WTC11 (cell line): ENCODE data around the gene GABARAPL2. TPM values are rescaled to one million over a fixed set of nuclear protein-coding genes. Genes with fewer than 3 reads are reported as not detected.

Source experiments
- ATAC-seq: fragments of 200-7000 bp; cut with Tn5 transposase; 2 replicates; pipeline ENCODE4 v1.10.0; 2021; ENCODE audit warnings: mild to moderate bottlenecking, moderate library complexity
- CTCF ChIA-PET: fragments of 300-600 bp; sonication (Branson Sonifier 250); formaldehyde crosslinking; loops from one replicate; lab custom pipeline; 2021; ENCODE audit warnings: antibody characterized with exemption; lab: Charles Lee
- POLR2A ChIA-PET: fragments of 350-600 bp; sonication (Branson Sonifier 250); formaldehyde crosslinking; loops from one replicate; lab custom pipeline; 2021; ENCODE audit warnings: antibody characterized with exemption; lab: Charles Lee
- DNase-seq: peaks from one replicate; pipeline ENCODE4 v3.0.0; 2021; ENCODE audit warnings: low spot score
- H3K27ac Mint-ChIP-seq: 2 replicates; pipeline ENCODE4 v1.8.0; 2021; ENCODE audit warnings: mixed read lengths
- H3K27me3 Mint-ChIP-seq: 2 replicates; pipeline ENCODE4 v1.8.0; 2021; ENCODE audit warnings: low read depth, mild to moderate bottlenecking, moderate library complexity, mixed read lengths
- H3K36me3 Mint-ChIP-seq: 2 replicates; pipeline ENCODE4 v1.8.0; 2021; ENCODE audit warnings: mixed read lengths
- H3K4me1 Mint-ChIP-seq: 2 replicates; pipeline ENCODE4 v1.8.0; 2022; ENCODE audit warnings: mixed read lengths
- H3K4me3 Mint-ChIP-seq: 2 replicates; pipeline ENCODE4 v1.8.0; 2021; ENCODE audit warnings: mild to moderate bottlenecking, moderate library complexity, mixed read lengths
- H3K9me3 Mint-ChIP-seq: 2 replicates; pipeline ENCODE4 v1.8.0; 2021; ENCODE audit warnings: mixed read lengths
- E2F5 ChIP-seq: sonication (generic); formaldehyde crosslinking; IDR thresholded peaks from 2 replicates; pipeline ENCODE4 v1.8.1; 2022; ENCODE audit warnings: mild to moderate bottlenecking, moderate library complexity, missing genetic modification reagents
- FOXP1 ChIP-seq: sonication (generic); formaldehyde crosslinking; IDR thresholded peaks from 2 replicates; pipeline ENCODE4 v1.8.0; 2022; ENCODE audit warnings: missing genetic modification reagents, mild to moderate bottlenecking, moderate library complexity, borderline replicate concordance
- GABPB1 ChIP-seq: sonication (generic); formaldehyde crosslinking; IDR thresholded peaks from 2 replicates; pipeline ENCODE4 v1.8.1; 2023; ENCODE audit warnings: mild to moderate bottlenecking, missing genetic modification reagents
- GRHL2 ChIP-seq: fragments of 250-450 bp; sonication (Bioruptor Pico); IDR thresholded peaks from 2 replicates; pipeline ENCODE4 v1.8.0; 2022; ENCODE audit warnings: mild to moderate bottlenecking, moderate library complexity; ENCODE audit not compliant: insufficient replicate concordance, severe bottlenecking
- HMGA2 ChIP-seq: fragments of 250-450 bp; sonication (Bioruptor Pico); IDR thresholded peaks from 2 replicates; pipeline ENCODE4 v1.4.0; 2021; ENCODE audit warnings: mild to moderate bottlenecking, moderate library complexity
- IRF2 ChIP-seq: sonication (generic); formaldehyde crosslinking; IDR thresholded peaks from 2 replicates; pipeline ENCODE4 v1.8.0; 2022; ENCODE audit warnings: low read depth, missing genetic modification reagents, borderline replicate concordance
- JAZF1 ChIP-seq: fragments of 250-450 bp; sonication (Bioruptor Pico); IDR thresholded peaks from 2 replicates; pipeline ENCODE4 v1.9.0; 2021; ENCODE audit warnings: moderate library complexity, mild to moderate bottlenecking, inconsistent platforms
- OVOL2 ChIP-seq: fragments of 250-450 bp; sonication (Bioruptor Pico); IDR thresholded peaks from 2 replicates; pipeline ENCODE4 v1.9.0; 2021; ENCODE audit warnings: mild to moderate bottlenecking, borderline replicate concordance
- PRRX2 ChIP-seq: fragments of 250-450 bp; sonication (Bioruptor Pico); IDR thresholded peaks from 2 replicates; pipeline ENCODE4 v1.8.0; 2021; ENCODE audit warnings: mild to moderate bottlenecking
- RELA ChIP-seq: sonication (generic); formaldehyde crosslinking; IDR thresholded peaks from 2 replicates; pipeline ENCODE4 v1.8.1; 2022; ENCODE audit warnings: missing genetic modification reagents, mild to moderate bottlenecking, borderline replicate concordance
- TEAD4 ChIP-seq: sonication (generic); formaldehyde crosslinking; IDR thresholded peaks from 2 replicates; pipeline ENCODE4 v1.8.0; 2022; ENCODE audit warnings: mild to moderate bottlenecking, missing genetic modification reagents
- TP53 ChIP-seq: sonication (generic); formaldehyde crosslinking; IDR thresholded peaks from 2 replicates; pipeline ENCODE4 v1.8.1; 2023; ENCODE audit warnings: mild to moderate bottlenecking, missing genetic modification reagents
- ZNF121 ChIP-seq: sonication (generic); formaldehyde crosslinking; IDR thresholded peaks from 2 replicates; pipeline ENCODE4 v1.8.0; 2023; ENCODE audit warnings: missing genetic modification reagents
- ZNF232 ChIP-seq: sonication (generic); formaldehyde crosslinking; IDR thresholded peaks from 2 replicates; pipeline ENCODE4 v1.8.0; 2022; ENCODE audit warnings: mild to moderate bottlenecking, missing genetic modification reagents
- ZNF317 ChIP-seq: sonication (generic); formaldehyde crosslinking; IDR thresholded peaks from 2 replicates; pipeline ENCODE4 v1.8.1; 2023; ENCODE audit warnings: low read depth, mild to moderate bottlenecking, moderate library complexity, missing genetic modification reagents, borderline replicate concordance
- ZNF396 ChIP-seq: fragments of 250-450 bp; sonication (Bioruptor Pico); IDR thresholded peaks from 2 replicates; pipeline ENCODE4 v1.8.0; 2021; ENCODE audit warnings: mild to moderate bottlenecking, moderate library complexity, borderline replicate concordance
- total RNA-seq: library from RNA; stranded (reverse); gene quantifications from 3 replicates; pipeline ENCODE4 v1.2.3, GENCODE V29; 2021
- TF ChIP-seq, protein P1 (sequence below): sonication (generic); formaldehyde crosslinking; IDR thresholded peaks from 2 replicates; pipeline ENCODE4 v1.8.0; 2022; ENCODE audit warnings: mild to moderate bottlenecking, missing genetic modification reagents
- TF ChIP-seq, protein P2 (sequence below): sonication (generic); formaldehyde crosslinking; IDR thresholded peaks from 2 replicates; pipeline ENCODE4 v1.8.1; 2023; ENCODE audit warnings: mild to moderate bottlenecking, missing genetic modification reagents, moderate library complexity
- TF ChIP-seq, protein P3 (sequence below): sonication (generic); formaldehyde crosslinking; IDR thresholded peaks from 2 replicates; pipeline ENCODE4 v1.8.1; 2023; ENCODE audit warnings: mild to moderate bottlenecking, missing genetic modification reagents

The GABARAPL2 gene
- total RNA-seq, 1 experiment from 2014 or later = 60.8 TPM

DNA sequence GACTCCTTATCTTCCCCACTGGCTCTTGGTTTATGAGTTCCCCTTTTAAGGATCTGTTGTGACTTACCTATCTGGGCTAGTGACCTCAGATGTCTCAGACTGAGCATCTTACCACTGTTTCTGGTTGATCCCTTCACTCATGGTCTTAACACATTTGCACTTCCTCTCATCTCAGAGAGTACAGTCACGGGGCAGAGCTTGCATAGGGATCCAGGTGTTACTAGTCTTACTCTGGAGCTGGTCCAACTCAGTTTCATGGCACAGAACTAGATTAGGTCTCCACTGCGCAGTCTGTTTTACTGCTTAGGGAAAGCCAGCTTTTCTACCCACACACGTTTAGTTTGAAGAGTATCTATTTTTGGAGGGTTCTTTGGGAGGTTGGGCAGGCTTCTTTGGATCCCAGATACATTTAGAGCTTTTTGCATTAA, 10.2 kb downstream of the GABARAPL2 start:
- no peak overlapping the region for H3K4me3 Mint-ChIP-seq
- no peaks in the 10 kb centered on the region for H3K27me3 Mint-ChIP-seq
- DNase-seq = no peak
- no peak for TF ChIP-seq ZNF396 (CRISPR knock-in tag)
- TF ChIP-seq, all 79 proteins: peak for 0
- Mint-ChIP-seq H3K9me3 (no peaks in the 10 kb centered on the region), H3K4me1 (peaks cover 16% of the 10 kb centered on the region), H3K36me3 (peaks cover 53% of the 10 kb centered on the region), H3K27ac (peak overlapping the region; percentile 66)
- POLR2A ChIA-PET = interaction anchor here (0.6 kb wide), 1 partner anchor 1085 kb away, joined by 4 read pairs; no protein-coding TSS in a partner anchor
- CTCF ChIA-PET = interaction anchor here (1.2 kb wide), 1 partner anchor 59 kb away, joined by 7 read pairs; no protein-coding TSS in a partner anchor
- ATAC-seq = no peak; the same call in none of the 2 replicates

- no peaks in the 10 kb centered on the region for H3K9me3 Mint-ChIP-seq
- no peak overlapping the region for H3K4me3 Mint-ChIP-seq
- no peak for ATAC-seq
- TF ChIP-seq TP53 = no peak
- no peak for TF ChIP-seq HMGA2 (CRISPR knock-in tag)
- TF ChIP-seq OVOL2 (CRISPR knock-in tag) = no peak
- no peak for TF ChIP-seq TEAD4 (CRISPR knock-in tag)
- TF ChIP-seq, protein P1, sequence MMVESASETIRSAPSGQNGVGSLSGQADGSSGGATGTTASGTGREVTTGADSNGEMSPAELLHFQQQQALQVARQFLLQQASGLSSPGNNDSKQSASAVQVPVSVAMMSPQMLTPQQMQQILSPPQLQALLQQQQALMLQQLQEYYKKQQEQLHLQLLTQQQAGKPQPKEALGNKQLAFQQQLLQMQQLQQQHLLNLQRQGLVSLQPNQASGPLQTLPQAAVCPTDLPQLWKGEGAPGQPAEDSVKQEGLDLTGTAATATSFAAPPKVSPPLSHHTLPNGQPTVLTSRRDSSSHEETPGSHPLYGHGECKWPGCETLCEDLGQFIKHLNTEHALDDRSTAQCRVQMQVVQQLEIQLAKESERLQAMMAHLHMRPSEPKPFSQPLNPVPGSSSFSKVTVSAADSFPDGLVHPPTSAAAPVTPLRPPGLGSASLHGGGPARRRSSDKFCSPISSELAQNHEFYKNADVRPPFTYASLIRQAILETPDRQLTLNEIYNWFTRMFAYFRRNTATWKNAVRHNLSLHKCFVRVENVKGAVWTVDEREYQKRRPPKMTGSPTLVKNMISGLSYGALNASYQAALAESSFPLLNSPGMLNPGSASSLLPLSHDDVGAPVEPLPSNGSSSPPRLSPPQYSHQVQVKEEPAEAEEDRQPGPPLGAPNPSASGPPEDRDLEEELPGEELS = no peak
- TF ChIP-seq ZNF121 (CRISPR knock-in tag) = no peak
- no peak for TF ChIP-seq IRF2 (CRISPR knock-in tag)
- no peak for TF ChIP-seq ZNF232 (CRISPR knock-in tag)
- no peak for TF ChIP-seq PRRX2 (CRISPR knock-in tag)
- TF ChIP-seq GRHL2 = no peak
- H3K27me3 Mint-ChIP-seq = no peaks in the 10 kb centered on the region
- ChIA-PET CTCF (no interaction called here), POLR2A (no interaction called here)
- peaks cover 43% of the 10 kb centered on the region for H3K36me3 Mint-ChIP-seq
- H3K4me1 Mint-ChIP-seq = peaks cover 16% of the 10 kb centered on the region
- no peak for DNase-seq
- H3K27ac Mint-ChIP-seq = no peak overlapping the region
Measured at GRCh38 chr16:75578212-75578611, 12.0 kb downstream of the GABARAPL2 start.

- CTCF ChIA-PET = no interaction called here
- no peaks in the 10 kb centered on the region for H3K9me3 Mint-ChIP-seq
- no peak overlapping the region for H3K4me3 Mint-ChIP-seq
- peaks cover 16% of the 10 kb centered on the region for H3K4me1 Mint-ChIP-seq
- TF ChIP-seq, protein P1 = no peak
- TF ChIP-seq JAZF1 (CRISPR knock-in tag) (no peak), FOXP1 (CRISPR knock-in tag) (no peak), ZNF121 (CRISPR knock-in tag) (no peak)
- TF ChIP-seq, protein P2, sequence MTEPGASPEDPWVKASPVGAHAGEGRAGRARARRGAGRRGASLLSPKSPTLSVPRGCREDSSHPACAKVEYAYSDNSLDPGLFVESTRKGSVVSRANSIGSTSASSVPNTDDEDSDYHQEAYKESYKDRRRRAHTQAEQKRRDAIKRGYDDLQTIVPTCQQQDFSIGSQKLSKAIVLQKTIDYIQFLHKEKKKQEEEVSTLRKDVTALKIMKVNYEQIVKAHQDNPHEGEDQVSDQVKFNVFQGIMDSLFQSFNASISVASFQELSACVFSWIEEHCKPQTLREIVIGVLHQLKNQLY (CRISPR knock-in tag) = no peak
- TF ChIP-seq, all 79 proteins: peak for 0
- Mint-ChIP-seq H3K27ac (peak overlapping the region; percentile 12; the same call in 1 of the 2 replicates), H3K27me3 (no peaks in the 10 kb centered on the region), H3K36me3 (peaks cover 38% of the 10 kb centered on the region)
- ATAC-seq (no peak), DNase-seq (no peak)
- POLR2A ChIA-PET = no interaction called here
Measured at GRCh38 chr16:75578725-75579124, 12.5 kb downstream of the GABARAPL2 start.

GRCh38 chr16:75579281-75579834, 13.2 kb downstream of the GABARAPL2 start:
- peaks cover 34% of the 10 kb centered on the region for H3K36me3 Mint-ChIP-seq
- no peak overlapping the region for H3K4me3 Mint-ChIP-seq
- H3K27me3 Mint-ChIP-seq = no peaks in the 10 kb centered on the region
- peaks cover 16% of the 10 kb centered on the region for H3K4me1 Mint-ChIP-seq
- ChIA-PET POLR2A (interaction anchor here (0.6 kb wide), 1 partner anchor 19 kb away, joined by 5 read pairs; no protein-coding TSS in a partner anchor), CTCF (interaction anchor here (0.5 kb wide), 1 partner anchor 62 kb away, joined by 3 read pairs; no protein-coding TSS in a partner anchor)
- no peaks in the 10 kb centered on the region for H3K9me3 Mint-ChIP-seq
- DNase-seq (no peak), ATAC-seq (no peak)
- H3K27ac Mint-ChIP-seq = peak overlapping the region; percentile 45; the same call in 1 of the 2 replicates
- TF ChIP-seq E2F5 (CRISPR knock-in tag) = no peak
- TF ChIP-seq RELA (CRISPR knock-in tag) = no peak
- no peak for TF ChIP-seq OVOL2 (CRISPR knock-in tag)
- TF ChIP-seq GABPB1 = no peak
- TF ChIP-seq, protein P3, sequence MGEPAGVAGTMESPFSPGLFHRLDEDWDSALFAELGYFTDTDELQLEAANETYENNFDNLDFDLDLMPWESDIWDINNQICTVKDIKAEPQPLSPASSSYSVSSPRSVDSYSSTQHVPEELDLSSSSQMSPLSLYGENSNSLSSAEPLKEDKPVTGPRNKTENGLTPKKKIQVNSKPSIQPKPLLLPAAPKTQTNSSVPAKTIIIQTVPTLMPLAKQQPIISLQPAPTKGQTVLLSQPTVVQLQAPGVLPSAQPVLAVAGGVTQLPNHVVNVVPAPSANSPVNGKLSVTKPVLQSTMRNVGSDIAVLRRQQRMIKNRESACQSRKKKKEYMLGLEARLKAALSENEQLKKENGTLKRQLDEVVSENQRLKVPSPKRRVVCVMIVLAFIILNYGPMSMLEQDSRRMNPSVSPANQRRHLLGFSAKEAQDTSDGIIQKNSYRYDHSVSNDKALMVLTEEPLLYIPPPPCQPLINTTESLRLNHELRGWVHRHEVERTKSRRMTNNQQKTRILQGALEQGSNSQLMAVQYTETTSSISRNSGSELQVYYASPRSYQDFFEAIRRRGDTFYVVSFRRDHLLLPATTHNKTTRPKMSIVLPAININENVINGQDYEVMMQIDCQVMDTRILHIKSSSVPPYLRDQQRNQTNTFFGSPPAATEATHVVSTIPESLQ (CRISPR knock-in tag) = no peak
- TF ChIP-seq ZNF317 (CRISPR knock-in tag) = no peak
